ENCODE data around the gene LAMA5. TPM values are rescaled to one million over a fixed set of nuclear protein-coding genes. Genes with fewer than 3 reads are reported as not detected.

LAMA5 gene
- total and polyA plus RNA-seq, 2 experiments from 2014 or later: 201 to 298 TPM

- Mint-ChIP-seq H3K27me3 (ENCODE audit: insufficient read depth, low read depth, poor library complexity) (peaks cover 11% of the 10 kb centered on the region), H3K4me1 (no peaks in the 10 kb centered on the region), H3K4me3 (no peak overlapping the region), H3K9me3 (no peaks in the 10 kb centered on the region), H3K36me3 (ENCODE audit: low read depth) (peaks cover 23% of the 10 kb centered on the region), H3K27ac (no peak overlapping the region)
- no peak for ATAC-seq
- TF ChIP-seq CTCF (conservative IDR thresholded peaks at IDR 0.05; ENCODE audit: low read depth in 2 of 2) (no peak), POLR2AphosphoS5 (IDR thresholded peaks at IDR 0.05; ENCODE audit: low read depth) (no peak), REST (IDR thresholded peaks at IDR 0.05; ENCODE audit: unreplicated experiment) (no peak), JUNB (IDR thresholded peaks at IDR 0.05; ENCODE audit: unreplicated experiment) (no peak), NANOG (IDR thresholded peaks at IDR 0.05; ENCODE audit: borderline replicate concordance) (no peak), ZNF114 (CRISPR knock-in tag; IDR thresholded peaks at IDR 0.05) (no peak), EZH2phosphoT487 (IDR thresholded peaks at IDR 0.05; ENCODE audit: unreplicated experiment) (no peak), STAT1 (IDR thresholded peaks at IDR 0.05; ENCODE audit: unreplicated experiment) (no peak), ETS1 (IDR thresholded peaks at IDR 0.05) (no peak), ZNF331 (CRISPR knock-in tag; IDR thresholded peaks at IDR 0.05; ENCODE audit: low read depth) (no peak), CREB1 (CRISPR knock-in tag; IDR thresholded peaks at IDR 0.05; ENCODE audit: low read depth) (no peak), EZH2 (IDR thresholded peaks at IDR 0.05; ENCODE audit: low read depth, unreplicated experiment) (no peak), ZNF462 (CRISPR knock-in tag; IDR thresholded peaks at IDR 0.05) (no peak)
- Histone ChIP-seq H3F3A (replicated peaks; ENCODE audit: low read depth) (0 out of 2 replicates have a peak, but pooled peaks cover 3% of the 10 kb centered on the region), H3K27ac (ENCODE audit: low read depth) (no peak overlapping the region), H3K4me2 (no peak overlapping the region), H3K79me2 (replicated peaks; ENCODE audit: insufficient read depth) (no peaks in the 10 kb centered on the region), H3K9me2 (ENCODE audit: insufficient read depth) (no peaks in the 10 kb centered on the region), H3K4me3 (no peak overlapping the region), H3K36me3 (ENCODE audit: insufficient read depth) (0 out of 2 replicates have a peak, but pooled peaks cover 4% of the 10 kb centered on the region), H2AFZ (no peak overlapping the region), H3K4me1 (ENCODE audit: insufficient read depth) (no peaks in the 10 kb centered on the region), H3K27me3 (ENCODE audit: insufficient read depth) (no peaks in the 10 kb centered on the region), H4K20me1 (replicated peaks; ENCODE audit: insufficient read depth) (no peaks in the 10 kb centered on the region)
- DNase-seq (ENCODE audit: low spot score): no peak
These were observed 78.5 kb downstream of the LAMA5 start for GRCh38 chr20:62288535-62289105.

Data from GM23338 (cell line).